Vagina (tissue), 2 donors: ENCODE results near the gene ADGRG7. TPM values are rescaled to one million over a fixed set of nuclear protein-coding genes. Genes with fewer than 3 reads are reported as not detected.

Experiments
- DNase-seq, 2 donors: peaks; one replicate each; pipeline ENCODE4 v3.0.0-alpha.2; 2017; ENCODE audit errors: extremely low spot score in 2 of 2
- H3K27ac ChIP-seq: fragments of 200-600 bp; sonication (generic); one replicate; pipeline ENCODE4 v1.5.1; 2019
- H3K27me3 ChIP-seq: fragments of 200-600 bp; sonication (generic); one replicate; pipeline ENCODE4 v1.5.1; 2019
- H3K36me3 ChIP-seq, 2 donors: fragments of 200-600 bp; sonication (generic); one replicate each; pipeline ENCODE4 v1.5.1; 2017 to 2019
- H3K4me1 ChIP-seq: fragments of 200-600 bp; sonication (generic); one replicate; pipeline ENCODE4 v1.5.1; 2019
- H3K4me3 ChIP-seq, 2 donors: fragments of 200-600 bp; sonication (generic); 1 replicate in 1 of 2; 2 replicates in 1 of 2; pipeline ENCODE4 v1.5.1; 2016 to 2019
- H3K9me3 ChIP-seq: fragments of 200-600 bp; sonication (generic); one replicate; pipeline ENCODE4 v1.5.1; 2019
- CTCF ChIP-seq, 3 experiments: fragments of 450-650 bp in 2 of 3; fragments of 200-600 bp in 1 of 3; sonication (generic) in 1 of 3; IDR thresholded peaks; one replicate each; pipeline ENCODE4 v1.5.1; 2017 to 2019; ENCODE audit warnings: antibody characterized with exemption in 3 of 3, mild to moderate bottlenecking in 2 of 3, moderate library complexity in 2 of 3
- POLR2A ChIP-seq, 2 donors: fragments of 450-650 bp; IDR thresholded peaks; one replicate each; pipeline ENCODE4 v1.6.1; 2017; ENCODE audit warnings: antibody characterized with exemption in 2 of 2, mild to moderate bottlenecking in 2 of 2, moderate library complexity in 2 of 2
- POLR2AphosphoS5 ChIP-seq, 2 donors: sonication (generic); formaldehyde crosslinking; IDR thresholded peaks; one replicate each; pipeline ENCODE4 v1.9.0; 2017; ENCODE audit warnings: antibody characterized with exemption in 2 of 2, mild to moderate bottlenecking in 2 of 2, low read depth in 1 of 2; ENCODE audit not compliant: insufficient read depth in 1 of 2
- intact Hi-C: fragments of 100-400 bp; cut with DNase I; formaldehyde crosslinking; loops from one replicate; pipeline ENCODE4 v1.15.1; 2023
- total RNA-seq: library from RNA; depleted of rRNA; stranded (reverse); fragments of >200 nt; gene quantifications from one replicate; pipeline ENCODE4 v1.2.3, GENCODE V29; 2016

ADGRG7 gene
- total RNA-seq, 1 donor from 2014 or later = not detected

- no peaks in the 10 kb centered on the region for H3K9me3 ChIP-seq
- peaks cover 8% of the 10 kb centered on the region for H3K4me1 ChIP-seq
- H3K4me3 ChIP-seq = no peak overlapping the region
- TF ChIP-seq POLR2AphosphoS5 (IDR thresholded peaks at IDR 0.05; ENCODE audit: insufficient read depth in 1 of 2, low read depth in 1 of 2) = no peak
- TF ChIP-seq CTCF (IDR thresholded peaks at IDR 0.05) = no peak
- no peak for TF ChIP-seq POLR2A (IDR thresholded peaks at IDR 0.05)
- no peak overlapping the region for H3K27ac ChIP-seq
- no peaks in the 10 kb centered on the region for H3K27me3 ChIP-seq
- DNase-seq = no peak
- intact Hi-C loops = no loop called here
- H3K36me3 ChIP-seq = no peaks in the 10 kb centered on the region
Observed at GRCh38 chr3:100600181-100601042, 9.0 kb upstream of the ADGRG7 start.

GRCh38 chr3:100602506-100603444 lies 6.6 kb upstream of the ADGRG7 start:
- no peaks in the 10 kb centered on the region for H3K36me3 ChIP-seq
- TF ChIP-seq CTCF (IDR thresholded peaks at IDR 0.05) (no peak), POLR2AphosphoS5 (IDR thresholded peaks at IDR 0.05; ENCODE audit: insufficient read depth in 1 of 2, low read depth in 1 of 2) (no peak), POLR2A (IDR thresholded peaks at IDR 0.05) (no peak)
- no peak overlapping the region for H3K4me3 ChIP-seq
- DNase-seq = no peak
- peaks cover 8% of the 10 kb centered on the region for H3K4me1 ChIP-seq
- no peaks in the 10 kb centered on the region for H3K9me3 ChIP-seq
- H3K27me3 ChIP-seq = no peaks in the 10 kb centered on the region
- no peak overlapping the region for H3K27ac ChIP-seq
- intact Hi-C loops = no loop called here

DNA sequence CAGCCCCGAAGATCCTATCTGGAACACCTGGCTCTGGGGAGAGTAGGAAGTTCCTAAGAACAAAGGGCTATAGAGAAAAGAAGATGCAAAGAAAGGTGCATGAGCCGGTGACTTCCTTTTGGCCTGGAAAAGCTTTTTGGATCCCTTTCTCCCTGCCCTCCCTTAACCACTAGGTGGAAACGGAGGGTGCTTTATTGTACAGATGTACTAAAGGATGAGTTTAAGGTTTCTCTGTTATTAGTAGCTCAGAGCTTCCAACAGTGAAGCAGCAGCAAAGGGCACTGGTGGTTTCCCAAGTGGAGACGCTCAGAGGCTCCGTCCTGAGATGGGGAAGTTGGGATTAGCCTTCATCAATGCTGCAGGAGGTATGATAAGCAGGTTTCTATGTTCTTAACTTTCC lies 5.9 kb upstream of the ADGRG7 start:
- H3K4me3 ChIP-seq = no peak overlapping the region
- TF ChIP-seq POLR2A (IDR thresholded peaks at IDR 0.05) (no peak), POLR2AphosphoS5 (IDR thresholded peaks at IDR 0.05; ENCODE audit: insufficient read depth in 1 of 2, low read depth in 1 of 2) (no peak), CTCF (IDR thresholded peaks at IDR 0.05) (no peak)
- H3K27me3 ChIP-seq = no peaks in the 10 kb centered on the region
- no peaks in the 10 kb centered on the region for H3K9me3 ChIP-seq
- DNase-seq = no peak
- H3K27ac ChIP-seq = no peak overlapping the region
- H3K4me1 ChIP-seq = peaks cover 8% of the 10 kb centered on the region
- H3K36me3 ChIP-seq = no peaks in the 10 kb centered on the region
- intact Hi-C loops = no loop called here

- no peak overlapping the region for H3K27ac ChIP-seq
- H3K9me3 ChIP-seq = no peaks in the 10 kb centered on the region
- intact Hi-C loops = no loop called here
- H3K4me3 ChIP-seq = no peak overlapping the region
- no peak for TF ChIP-seq CTCF (IDR thresholded peaks at IDR 0.05)
- TF ChIP-seq POLR2A (IDR thresholded peaks at IDR 0.05) = no peak
- no peak for TF ChIP-seq POLR2AphosphoS5 (IDR thresholded peaks at IDR 0.05; ENCODE audit: insufficient read depth in 1 of 2, low read depth in 1 of 2)
- H3K27me3 ChIP-seq = no peaks in the 10 kb centered on the region
- H3K4me1 ChIP-seq = peaks cover 8% of the 10 kb centered on the region
- no peaks in the 10 kb centered on the region for H3K36me3 ChIP-seq
- no peak for DNase-seq
Observed at GRCh38 chr3:100605358-100605757, 4.0 kb upstream of the ADGRG7 start.
